ENCODE measurements around the gene ABCA5. TPM values are rescaled to one million over a fixed set of nuclear protein-coding genes. Genes with fewer than 3 reads are reported as not detected.
"Not testable (repeated sequence)": the region's sequence is repeated elsewhere in the genome, so short reads cannot be mapped to it uniquely, and the experiment has no call there.

Gene ABCA5
- total RNA-seq, 1 donor from 2014 or later = 7.7 TPM

- Mint-ChIP-seq H3K9me3 (ENCODE audit: low read depth) (no peaks in the 10 kb centered on the region), H3K36me3 (ENCODE audit: low read depth) (peaks cover 1% of the 10 kb centered on the region), H3K27me3 (ENCODE audit: low read depth) (no peaks in the 10 kb centered on the region), H3K4me1 (ENCODE audit: low read depth) (no peaks in the 10 kb centered on the region), H3K4me3 (ENCODE audit: unreplicated experiment) (no peak overlapping the region), H3K27ac (ENCODE audit: unreplicated experiment) (no peak overlapping the region)
- TF ChIP-seq CTCF (IDR thresholded peaks at IDR 0.05) = no peak
- no peak for DNase-seq (ENCODE audit: low spot score)
These were observed 9.3 kb downstream of the ABCA5 start for GRCh38 chr17:69317625-69318024.

- Mint-ChIP-seq H3K27ac (ENCODE audit: unreplicated experiment) (no peak overlapping the region), H3K9me3 (ENCODE audit: low read depth) (no peaks in the 10 kb centered on the region), H3K27me3 (ENCODE audit: low read depth) (no peaks in the 10 kb centered on the region), H3K36me3 (ENCODE audit: low read depth) (no peaks in the 10 kb centered on the region), H3K4me1 (ENCODE audit: low read depth) (no peaks in the 10 kb centered on the region), H3K4me3 (ENCODE audit: unreplicated experiment) (no peak overlapping the region)
- no peak for DNase-seq (ENCODE audit: low spot score)
- no peak for TF ChIP-seq CTCF (IDR thresholded peaks at IDR 0.05)
These were observed 12.5 kb downstream of the ABCA5 start for GRCh38 chr17:69314246-69315065.

- Mint-ChIP-seq H3K36me3 (ENCODE audit: low read depth) (no peaks in the 10 kb centered on the region), H3K27ac (ENCODE audit: unreplicated experiment) (no peak overlapping the region), H3K27me3 (ENCODE audit: low read depth) (no peaks in the 10 kb centered on the region), H3K4me3 (ENCODE audit: unreplicated experiment) (no peak overlapping the region), H3K9me3 (ENCODE audit: low read depth) (no peaks in the 10 kb centered on the region), H3K4me1 (ENCODE audit: low read depth) (no peaks in the 10 kb centered on the region)
- DNase-seq (ENCODE audit: low spot score) = no peak
- TF ChIP-seq CTCF (IDR thresholded peaks at IDR 0.05) = no peak
These were observed 21.8 kb downstream of the ABCA5 start for GRCh38 chr17:69305177-69305576.

GRCh38 chr17:69302682-69303081 is 24.3 kb downstream of the ABCA5 start:
- DNase-seq (ENCODE audit: low spot score) = no peak
- peaks cover 1% of the 10 kb centered on the region for H3K36me3 Mint-ChIP-seq (ENCODE audit: low read depth)
- TF ChIP-seq CTCF (IDR thresholded peaks at IDR 0.05) = no peak
- H3K27ac Mint-ChIP-seq (ENCODE audit: unreplicated experiment) = no peak overlapping the region
- H3K4me1 Mint-ChIP-seq (ENCODE audit: low read depth) = no peaks in the 10 kb centered on the region
- no peaks in the 10 kb centered on the region for H3K9me3 Mint-ChIP-seq (ENCODE audit: low read depth)
- H3K27me3 Mint-ChIP-seq (ENCODE audit: low read depth) = no peaks in the 10 kb centered on the region
- H3K4me3 Mint-ChIP-seq (ENCODE audit: unreplicated experiment) = no peak overlapping the region

- DNase-seq (ENCODE audit: low spot score) = no peak
- no peak overlapping the region for H3K4me3 Mint-ChIP-seq (ENCODE audit: unreplicated experiment)
These were observed 26.7 kb downstream of the ABCA5 start for GRCh38 chr17:69300222-69300621.

GRCh38 chr17:69298120-69298722 is 28.7 kb downstream of the ABCA5 start:
- H3K36me3 Mint-ChIP-seq (ENCODE audit: low read depth); H3K4me1 Mint-ChIP-seq (ENCODE audit: low read depth); H3K9me3 Mint-ChIP-seq (ENCODE audit: low read depth); DNase-seq (ENCODE audit: low spot score); H3K27me3 Mint-ChIP-seq (ENCODE audit: low read depth); H3K4me3 Mint-ChIP-seq (ENCODE audit: unreplicated experiment); H3K27ac Mint-ChIP-seq (ENCODE audit: unreplicated experiment): not testable (repeated sequence)

More at GRCh38 chr17:69300222-69300621, 26.7 kb downstream of the ABCA5 start:
- no peaks in the 10 kb centered on the region for H3K4me1 Mint-ChIP-seq (ENCODE audit: low read depth)
- no peak overlapping the region for H3K27ac Mint-ChIP-seq (ENCODE audit: unreplicated experiment)
- no peaks in the 10 kb centered on the region for H3K9me3 Mint-ChIP-seq (ENCODE audit: low read depth)
- no peaks in the 10 kb centered on the region for H3K27me3 Mint-ChIP-seq (ENCODE audit: low read depth)
- no peak for TF ChIP-seq CTCF (IDR thresholded peaks at IDR 0.05)
- peaks cover 3% of the 10 kb centered on the region for H3K36me3 Mint-ChIP-seq (ENCODE audit: low read depth)

All from chondrocyte (in vitro differentiated cells).